NT2/D1 (cell line): ENCODE measurements around the gene NFAM1.

ENCODE experiments used
- DNase-seq: peaks from one replicate; pipeline ENCODE4 v3.0.0-alpha.2; 2011; ENCODE audit warnings: low read depth, low spot score
- H3K27me3 ChIP-seq: 2 replicates; pipeline ENCODE4 v1.6.0; 2011; ENCODE audit warnings: mild to moderate bottlenecking; ENCODE audit not compliant: insufficient read length, insufficient read depth
- H3K36me3 ChIP-seq: 2 replicates; pipeline ENCODE4 v1.6.1; 2011; ENCODE audit warnings: mild to moderate bottlenecking, low read length, mixed read lengths; ENCODE audit not compliant: insufficient read depth, insufficient read length
- H3K4me1 ChIP-seq: 2 replicates; pipeline ENCODE4 v1.5.1; 2011; ENCODE audit not compliant: insufficient read depth, insufficient read length
- H3K4me3 ChIP-seq: 2 replicates; pipeline ENCODE4 v1.5.1; 2011; ENCODE audit warnings: low read depth; ENCODE audit not compliant: insufficient read length
- H3K9ac ChIP-seq: 2 replicates; pipeline ENCODE4 v1.6.0; 2011; ENCODE audit warnings: low read depth; ENCODE audit not compliant: insufficient read length
- H3K9me3 ChIP-seq: 2 replicates; pipeline ENCODE4 v1.5.1; 2011; ENCODE audit warnings: mild to moderate bottlenecking, low read length; ENCODE audit not compliant: insufficient read depth
- SUZ12 ChIP-seq: IDR thresholded peaks from 2 replicates; pipeline ENCODE4 v1.6.1; 2011; ENCODE audit not compliant: insufficient read length, insufficient read depth; ENCODE audit errors: extremely low read depth
- YY1 ChIP-seq: IDR thresholded peaks from 2 replicates; pipeline ENCODE4 v1.6.1; 2011; ENCODE audit not compliant: insufficient read length, insufficient read depth
- ZNF274 ChIP-seq: IDR thresholded peaks from 2 replicates; pipeline ENCODE4 v1.6.1; 2011; ENCODE audit warnings: mild to moderate bottlenecking, low read depth, low read length

The NFAM1 gene

GRCh38 chr22:42400811-42401534 is 31.2 kb downstream of the NFAM1 start:
- peaks cover 13% of the 10 kb centered on the region for H3K4me1 ChIP-seq
- no peaks in the 10 kb centered on the region for H3K9me3 ChIP-seq
- H3K9ac ChIP-seq, result no peak overlapping the region
- H3K36me3 ChIP-seq, result no peaks in the 10 kb centered on the region
- no peak overlapping the region for H3K4me3 ChIP-seq
- peaks cover 5% of the 10 kb centered on the region for H3K27me3 ChIP-seq
- DNase-seq, result no peak
- TF ChIP-seq ZNF274 (no peak), YY1 (no peak), SUZ12 (no peak)

GRCh38 chr22:42399315-42400271 is 32.6 kb downstream of the NFAM1 start:
- no peaks in the 10 kb centered on the region for H3K36me3 ChIP-seq
- H3K27me3 ChIP-seq, result no peaks in the 10 kb centered on the region
- H3K4me3 ChIP-seq, result no peak overlapping the region
- H3K9me3 ChIP-seq, result no peaks in the 10 kb centered on the region
- peaks cover 13% of the 10 kb centered on the region for H3K4me1 ChIP-seq
- no peak for DNase-seq
- no peak for TF ChIP-seq SUZ12
- no peak for TF ChIP-seq ZNF274
- no peak for TF ChIP-seq YY1
- no peak overlapping the region for H3K9ac ChIP-seq

- Histone ChIP-seq H3K9ac (no peak overlapping the region), H3K9me3 (no peaks in the 10 kb centered on the region), H3K4me3 (no peak overlapping the region), H3K4me1 (peaks cover 10% of the 10 kb centered on the region), H3K27me3 (no peaks in the 10 kb centered on the region), H3K36me3 (no peaks in the 10 kb centered on the region)
- no peak for DNase-seq
- no peak for TF ChIP-seq SUZ12
- TF ChIP-seq ZNF274, result no peak
These were observed 34.6 kb downstream of the NFAM1 start for GRCh38 chr22:42397332-42398249.

GRCh38 chr22:42396621-42397331 is 35.4 kb downstream of the NFAM1 start:
- DNase-seq, result no peak
- TF ChIP-seq YY1, result no peak
- no peak for TF ChIP-seq ZNF274
- TF ChIP-seq SUZ12, result no peak
- H3K9ac ChIP-seq, result no peak overlapping the region
- peaks cover 10% of the 10 kb centered on the region for H3K4me1 ChIP-seq
- H3K4me3 ChIP-seq, result no peak overlapping the region
- peaks cover 4% of the 10 kb centered on the region for H3K27me3 ChIP-seq
- H3K36me3 ChIP-seq, result no peaks in the 10 kb centered on the region
- no peaks in the 10 kb centered on the region for H3K9me3 ChIP-seq

- no peak for TF ChIP-seq YY1
- no peak for TF ChIP-seq ZNF274
- no peak for TF ChIP-seq SUZ12
- Histone ChIP-seq H3K9ac (peak overlapping the region; percentile 32), H3K4me1 (peaks cover 6% of the 10 kb centered on the region), H3K4me3 (no peak overlapping the region), H3K27me3 (peaks cover 6% of the 10 kb centered on the region), H3K36me3 (no peaks in the 10 kb centered on the region), H3K9me3 (no peaks in the 10 kb centered on the region)
- DNase-seq, result no peak
These were observed 43.1 kb downstream of the NFAM1 start for GRCh38 chr22:42389143-42389542.

GRCh38 chr22:42388130-42388797 is 43.9 kb downstream of the NFAM1 start:
- Histone ChIP-seq H3K36me3 (no peaks in the 10 kb centered on the region), H3K9me3 (no peaks in the 10 kb centered on the region), H3K4me1 (peaks cover 6% of the 10 kb centered on the region), H3K9ac (no peak overlapping the region), H3K4me3 (no peak overlapping the region), H3K27me3 (peaks cover 6% of the 10 kb centered on the region)
- no peak for DNase-seq
- TF ChIP-seq YY1 (no peak), ZNF274 (no peak), SUZ12 (no peak)
